ENCODE measurements around the gene CEACAM16.
"Not testable (repeated sequence)": the region's sequence is repeated elsewhere in the genome, so short reads cannot be mapped to it uniquely, and the experiment has no call there.

The CEACAM16 gene

GRCh38 chr19:44698492-44699201 lies at the start of gene CEACAM16:
Gene CEACAM16 (plus strand): TSS chr19:44699151. CDS start chr19:44701457, 2,306 bp downstream.
- DNase-seq (ENCODE audit: low read depth) = no peak

GRCh38 chr19:44649578-44650145 lies 49.3 kb upstream of the CEACAM16 start:
- DNase-seq (ENCODE audit: low read depth) = no peak

GRCh38 chr19:44653343-44653742 lies 45.6 kb upstream of the CEACAM16 start:
- no peak for DNase-seq (ENCODE audit: low read depth)

GRCh38 chr19:44653977-44654774 lies 44.8 kb upstream of the CEACAM16 start:
- peak; percentile 39 for DNase-seq (ENCODE audit: low read depth)

- peak; percentile 43 for DNase-seq (ENCODE audit: low read depth)
Observed at GRCh38 chr19:44657211-44657921, 41.6 kb upstream of the CEACAM16 start.

GRCh38 chr19:44658069-44658733 lies 40.8 kb upstream of the CEACAM16 start:
- DNase-seq (ENCODE audit: low read depth) = no peak

GRCh38 chr19:44660081-44660480 lies 38.9 kb upstream of the CEACAM16 start:
- no peak for DNase-seq (ENCODE audit: low read depth)

GRCh38 chr19:44661205-44661604 lies 37.7 kb upstream of the CEACAM16 start:
- DNase-seq (ENCODE audit: low read depth) = no peak

GRCh38 chr19:44661904-44662303 lies 37.0 kb upstream of the CEACAM16 start:
- no peak for DNase-seq (ENCODE audit: low read depth)

- no peak for DNase-seq (ENCODE audit: low read depth)
Observed at GRCh38 chr19:44662691-44663385, 36.1 kb upstream of the CEACAM16 start.

GRCh38 chr19:44663996-44664395 lies 35.0 kb upstream of the CEACAM16 start:
- no peak for DNase-seq (ENCODE audit: low read depth)

- no peak for DNase-seq (ENCODE audit: low read depth)
Observed at GRCh38 chr19:44664976-44665375, 34.0 kb upstream of the CEACAM16 start.

- no peak for DNase-seq (ENCODE audit: low read depth)
Observed at GRCh38 chr19:44666852-44667556, 31.9 kb upstream of the CEACAM16 start.

GRCh38 chr19:44668985-44669764 lies 29.8 kb upstream of the CEACAM16 start:
- no peak for DNase-seq (ENCODE audit: low read depth)

- DNase-seq (ENCODE audit: low read depth) = not testable (repeated sequence)
Observed at GRCh38 chr19:44670027-44670426, 28.9 kb upstream of the CEACAM16 start.

GRCh38 chr19:44671400-44671799 lies 27.6 kb upstream of the CEACAM16 start, which contains the start of gene CEACAM19:
Gene CEACAM19 (plus strand): TSS chr19:44671482. CDS start chr19:44671932, 450 bp downstream.
- DNase-seq (ENCODE audit: low read depth) = no peak

GRCh38 chr19:44672226-44672625 lies 26.7 kb upstream of the CEACAM16 start:
- no peak for DNase-seq (ENCODE audit: low read depth)

GRCh38 chr19:44673510-44673909 lies 25.4 kb upstream of the CEACAM16 start:
- no peak for DNase-seq (ENCODE audit: low read depth)

- DNase-seq (ENCODE audit: low read depth) = no peak
Observed at GRCh38 chr19:44675521-44675920, 23.4 kb upstream of the CEACAM16 start.
